GM20000 (cell line): ENCODE data around the gene FARS2.

ENCODE experiments used
- DNase-seq: peaks from one replicate; pipeline ENCODE4 v3.0.0; 2012; ENCODE audit warnings: low spot score
- TF ChIP-seq, protein P1 (sequence below): IDR thresholded peaks from 2 replicates; pipeline ENCODE4 v1.5.1; 2012; ENCODE audit warnings: mild to moderate bottlenecking, control low read depth; ENCODE audit errors: extremely low read depth, missing control alignments

Gene FARS2

GRCh38 chr6:5515200-5515599 is 253.9 kb downstream of the FARS2 start:
- TF ChIP-seq, protein P1, sequence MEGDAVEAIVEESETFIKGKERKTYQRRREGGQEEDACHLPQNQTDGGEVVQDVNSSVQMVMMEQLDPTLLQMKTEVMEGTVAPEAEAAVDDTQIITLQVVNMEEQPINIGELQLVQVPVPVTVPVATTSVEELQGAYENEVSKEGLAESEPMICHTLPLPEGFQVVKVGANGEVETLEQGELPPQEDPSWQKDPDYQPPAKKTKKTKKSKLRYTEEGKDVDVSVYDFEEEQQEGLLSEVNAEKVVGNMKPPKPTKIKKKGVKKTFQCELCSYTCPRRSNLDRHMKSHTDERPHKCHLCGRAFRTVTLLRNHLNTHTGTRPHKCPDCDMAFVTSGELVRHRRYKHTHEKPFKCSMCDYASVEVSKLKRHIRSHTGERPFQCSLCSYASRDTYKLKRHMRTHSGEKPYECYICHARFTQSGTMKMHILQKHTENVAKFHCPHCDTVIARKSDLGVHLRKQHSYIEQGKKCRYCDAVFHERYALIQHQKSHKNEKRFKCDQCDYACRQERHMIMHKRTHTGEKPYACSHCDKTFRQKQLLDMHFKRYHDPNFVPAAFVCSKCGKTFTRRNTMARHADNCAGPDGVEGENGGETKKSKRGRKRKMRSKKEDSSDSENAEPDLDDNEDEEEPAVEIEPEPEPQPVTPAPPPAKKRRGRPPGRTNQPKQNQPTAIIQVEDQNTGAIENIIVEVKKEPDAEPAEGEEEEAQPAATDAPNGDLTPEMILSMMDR, result no peak
- DNase-seq, result no peak

- TF ChIP-seq, protein P1, result no peak
- DNase-seq, result peak; percentile 21
Measured at GRCh38 chr6:5516036-5516435, 254.7 kb downstream of the FARS2 start.

GRCh38 chr6:5517796-5518195 is 256.5 kb downstream of the FARS2 start:
- TF ChIP-seq, protein P1, result no peak
- peak; percentile 8 for DNase-seq

DNA sequence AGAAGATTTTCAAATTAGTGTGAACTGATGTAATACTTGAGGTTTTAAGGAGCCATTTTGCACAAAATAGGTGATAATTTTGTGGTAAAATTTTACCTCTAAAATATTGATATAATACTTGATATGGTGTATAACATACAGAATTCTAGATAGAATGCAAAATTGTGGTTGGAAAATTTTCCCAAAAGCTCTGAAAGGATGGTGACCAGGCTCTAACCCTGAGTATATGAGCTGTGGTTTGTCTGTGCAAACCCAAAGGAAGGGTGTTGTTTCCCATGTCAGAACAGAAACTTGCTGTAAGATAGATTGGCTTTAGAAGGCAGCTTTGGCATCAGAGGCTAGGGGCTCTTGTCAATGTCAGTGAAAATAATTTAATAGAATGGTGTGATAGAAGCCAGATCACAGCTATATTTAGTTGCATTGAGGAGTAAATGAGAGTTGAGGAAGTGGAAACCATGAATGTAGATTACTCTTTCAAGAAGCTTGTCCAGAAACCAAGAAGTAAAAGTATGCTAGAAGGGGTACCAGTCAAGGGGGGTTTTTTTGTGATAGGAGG is 257.7 kb downstream of the FARS2 start:
- TF ChIP-seq, protein P1, result no peak
- DNase-seq, result peak; percentile 17

DNA sequence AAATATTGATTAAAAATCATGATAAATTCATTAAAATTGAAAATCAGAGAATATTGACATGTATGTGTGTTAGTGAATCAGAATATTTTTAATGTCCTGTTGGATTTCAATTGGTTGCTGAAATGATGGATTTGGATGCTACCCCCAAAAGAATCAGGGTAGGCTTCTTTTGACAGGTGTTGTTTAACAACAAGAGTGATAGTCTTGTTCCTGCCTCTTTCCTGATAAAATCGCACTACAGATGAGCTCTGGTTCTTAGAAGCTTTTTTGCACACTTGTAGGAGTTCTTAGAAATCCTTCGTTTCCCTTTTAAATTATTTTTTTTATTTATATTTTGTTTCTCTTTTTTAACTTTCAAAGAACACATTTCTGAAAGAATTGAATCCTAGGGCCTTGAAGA is 259.5 kb downstream of the FARS2 start:
- TF ChIP-seq, protein P1, result no peak
- DNase-seq, result no peak

DNA sequence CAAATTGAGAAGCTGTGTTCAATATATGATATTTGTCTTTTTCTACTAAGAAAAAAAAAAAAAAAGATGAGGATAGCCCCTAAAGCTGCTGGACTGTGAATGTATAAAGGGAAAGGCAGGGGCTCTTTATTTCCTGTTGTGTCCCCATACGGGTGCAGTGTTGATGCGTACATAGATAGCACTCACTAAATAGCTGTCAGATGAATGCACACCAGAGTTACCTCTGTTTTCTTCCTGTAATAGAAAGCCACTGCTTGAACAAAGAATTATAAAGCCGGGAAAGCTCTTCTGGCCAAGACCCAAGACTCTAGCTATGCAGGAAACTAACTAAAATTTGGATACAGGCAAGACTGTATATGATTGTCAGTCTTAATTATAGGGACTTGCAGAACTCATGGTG is 260.0 kb downstream of the FARS2 start:
- DNase-seq, result no peak
- TF ChIP-seq, protein P1, result no peak

- TF ChIP-seq, protein P1, result no peak
- no peak for DNase-seq
Measured at GRCh38 chr6:5522147-5522546, 260.8 kb downstream of the FARS2 start.
